HuH-7.5 (cell line): ENCODE measurements around the gene MPG.
A peak's percentile ranks its signal among the peaks of the same experiment; 100 is the strongest.

Source experiments
- DNase-seq: peaks from one replicate; pipeline ENCODE4 v3.0.0; 2011; ENCODE audit warnings: low spot score

Gene MPG

GRCh38 chr16:83781-84615 is 6.0 kb downstream of the MPG start:
- DNase-seq = no peak

GRCh38 chr16:84718-85406 is 6.8 kb downstream of the MPG start:
- no peak for DNase-seq

DNA sequence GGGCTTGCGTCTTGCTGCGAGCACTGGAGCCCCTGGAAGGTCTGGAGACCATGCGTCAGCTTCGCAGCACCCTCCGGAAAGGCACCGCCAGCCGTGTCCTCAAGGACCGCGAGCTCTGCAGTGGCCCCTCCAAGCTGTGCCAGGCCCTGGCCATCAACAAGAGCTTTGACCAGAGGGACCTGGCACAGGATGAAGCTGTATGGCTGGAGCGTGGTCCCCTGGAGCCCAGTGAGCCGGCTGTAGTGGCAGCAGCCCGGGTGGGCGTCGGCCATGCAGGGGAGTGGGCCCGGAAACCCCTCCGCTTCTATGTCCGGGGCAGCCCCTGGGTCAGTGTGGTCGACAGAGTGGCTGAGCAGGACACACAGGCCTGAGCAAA is 7.4 kb downstream of the MPG start:
- DNase-seq = no peak

GRCh38 chr16:85865-86264 is 7.8 kb downstream of the MPG start:
- no peak for DNase-seq

GRCh38 chr16:86483-86952 is 8.5 kb downstream of the MPG start:
- no peak for DNase-seq

GRCh38 chr16:88613-89012 is 10.6 kb downstream of the MPG start:
- DNase-seq = no peak

DNA sequence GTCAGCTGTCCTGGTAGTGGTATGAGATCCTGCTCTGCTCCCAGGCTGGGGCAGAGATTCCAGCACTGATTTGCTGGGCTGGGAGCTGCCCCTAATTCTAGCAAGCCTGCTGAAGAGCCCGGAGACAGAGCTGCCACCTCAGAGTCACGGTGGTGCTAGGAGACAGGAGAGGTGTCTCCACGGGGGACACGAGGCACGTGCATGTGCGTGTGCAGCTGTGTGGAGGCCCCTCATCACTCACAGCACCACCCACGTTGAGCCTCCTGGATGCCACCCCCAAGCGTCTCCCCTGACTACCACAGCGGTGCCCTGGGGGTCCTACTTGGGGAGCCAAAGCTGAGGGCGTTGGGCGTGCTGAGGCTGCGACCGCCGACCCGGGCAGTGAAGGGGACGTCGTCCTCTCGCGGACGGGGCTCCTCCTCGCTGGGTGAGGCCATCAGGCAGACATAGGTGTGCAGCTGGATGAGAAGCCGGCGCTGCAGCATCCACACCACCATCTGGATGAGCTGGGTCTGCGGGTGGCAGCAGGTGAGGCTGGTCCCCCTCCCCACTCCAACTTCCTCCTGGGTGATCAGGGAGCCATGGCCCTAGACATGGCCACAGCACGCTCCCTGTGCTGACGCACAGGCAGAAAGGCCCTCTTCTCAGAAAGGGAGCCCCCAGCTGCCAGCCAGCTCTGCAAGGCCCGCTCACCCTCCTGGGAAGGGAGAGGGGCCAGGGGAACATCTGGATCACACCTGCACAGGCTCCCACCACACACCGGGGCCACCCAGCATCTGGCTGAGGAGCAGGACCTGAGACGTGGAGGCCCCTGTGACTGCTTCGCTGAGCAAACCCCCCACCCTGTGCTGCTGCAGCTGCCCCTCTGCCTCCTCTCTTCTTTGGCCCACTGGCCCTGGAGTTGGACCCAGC is 11.6 kb downstream of the MPG start:
- DNase-seq = no peak

DNA sequence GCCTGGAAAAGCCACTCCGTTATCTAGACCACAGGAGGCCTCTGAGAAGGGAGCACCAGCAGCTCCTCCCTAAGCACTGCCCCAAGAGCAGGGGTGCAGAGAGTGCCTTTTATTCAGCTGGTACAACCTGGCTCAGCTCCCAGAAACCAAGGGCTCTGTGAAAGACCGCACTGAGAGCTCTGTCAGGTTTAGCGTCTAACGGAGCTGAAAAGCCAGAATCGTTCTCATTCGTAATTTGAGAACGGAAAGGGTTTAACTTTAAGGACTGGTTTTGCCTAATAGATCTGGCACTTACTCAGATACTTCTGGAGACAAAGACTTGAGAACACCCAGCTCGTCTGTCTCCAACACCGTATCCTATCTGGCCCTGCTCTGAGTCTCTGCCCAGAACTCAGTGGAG is 13.5 kb downstream of the MPG start:
- no peak for DNase-seq

DNA sequence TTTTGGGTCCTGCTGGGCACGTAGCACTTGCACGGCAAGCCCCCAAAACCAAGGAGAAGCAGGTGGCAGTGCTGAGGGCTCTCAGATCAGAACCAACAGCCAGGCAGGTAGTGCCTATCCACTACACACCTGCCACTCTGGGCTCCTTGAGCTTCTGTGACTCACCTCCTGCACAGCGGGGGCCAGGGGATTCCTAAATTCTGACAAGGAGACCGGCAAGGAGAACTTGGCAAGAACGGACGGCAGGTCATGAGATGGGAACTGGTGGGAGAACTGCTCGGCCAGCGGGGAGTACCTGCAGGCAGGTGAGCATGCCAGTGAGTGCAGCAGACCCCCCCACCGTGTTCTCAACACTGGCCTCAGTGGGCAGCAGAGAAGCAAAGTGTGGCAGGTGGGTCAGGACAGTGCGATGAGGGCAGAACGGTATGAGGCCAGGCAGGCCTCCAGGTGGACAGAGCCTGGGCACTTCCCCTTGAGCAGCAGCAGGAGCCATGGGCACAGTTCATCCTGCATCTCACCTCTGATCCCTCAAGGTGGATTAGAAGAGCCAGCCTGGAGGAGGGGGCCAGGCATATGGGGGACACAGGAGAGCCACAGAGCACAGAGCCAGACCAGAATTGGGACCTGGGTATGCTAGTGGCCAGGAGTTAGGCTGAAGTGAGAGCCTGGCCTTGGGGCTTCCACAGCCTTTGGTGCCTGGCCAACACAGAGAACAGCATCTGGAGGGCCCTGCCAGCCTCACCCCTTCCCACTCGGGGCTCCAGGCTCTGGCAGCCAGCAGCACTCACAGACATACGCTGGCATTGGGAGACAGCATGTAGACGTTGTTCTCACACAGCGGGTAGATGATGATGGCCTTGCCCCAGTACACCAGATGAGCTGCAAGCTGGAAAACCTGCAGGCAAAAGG is 14.7 kb downstream of the MPG start:
- DNase-seq = no peak

GRCh38 chr16:94918-95265 is 16.9 kb downstream of the MPG start:
- DNase-seq = no peak

DNA sequence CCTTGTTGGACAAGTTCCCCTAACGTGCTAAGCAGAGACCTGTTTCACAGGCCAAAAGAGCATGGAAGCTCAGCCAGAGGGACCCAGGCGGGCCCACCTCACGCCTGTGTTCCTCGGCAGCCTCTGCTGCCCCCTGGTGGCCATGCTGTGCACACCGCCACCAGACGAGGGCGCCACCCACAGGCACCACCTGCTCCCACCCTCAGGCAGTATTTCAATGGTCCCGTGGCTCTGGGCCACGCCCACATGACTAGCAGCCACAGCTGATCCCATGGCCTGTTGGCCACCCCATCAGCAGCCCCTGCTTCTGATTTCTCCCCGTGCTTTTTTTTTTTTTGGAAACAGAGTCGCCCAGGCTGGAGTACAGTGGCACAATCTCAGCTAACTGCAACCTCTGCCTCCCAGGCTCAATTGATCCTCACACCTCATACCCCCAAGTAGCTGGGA is 18.9 kb downstream of the MPG start:
- peak; percentile 93 for DNase-seq

GRCh38 chr16:97822-98221 is 19.8 kb downstream of the MPG start:
- DNase-seq = no peak

GRCh38 chr16:100989-101388 is 23.0 kb downstream of the MPG start:
- no peak for DNase-seq

DNA sequence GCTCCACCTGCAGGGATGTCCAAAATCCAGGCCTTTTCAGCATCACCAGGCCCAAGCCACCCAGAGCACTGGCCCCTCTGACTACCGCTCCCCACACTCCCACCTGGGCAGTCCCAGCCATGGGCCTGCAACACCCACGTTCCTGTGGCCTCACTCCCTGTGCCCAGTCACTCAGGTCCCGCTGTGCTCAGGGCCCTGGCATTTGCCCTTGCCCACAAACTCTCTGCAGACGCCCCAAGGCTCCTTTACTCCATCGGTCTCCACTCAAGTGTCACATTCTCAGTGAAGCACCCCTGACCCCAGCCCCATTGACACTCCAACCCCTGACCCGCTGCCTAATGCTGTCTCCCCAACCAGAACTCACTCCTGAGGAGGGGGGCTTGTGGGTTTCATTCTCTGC is 23.6 kb downstream of the MPG start:
- DNase-seq = no peak

DNA sequence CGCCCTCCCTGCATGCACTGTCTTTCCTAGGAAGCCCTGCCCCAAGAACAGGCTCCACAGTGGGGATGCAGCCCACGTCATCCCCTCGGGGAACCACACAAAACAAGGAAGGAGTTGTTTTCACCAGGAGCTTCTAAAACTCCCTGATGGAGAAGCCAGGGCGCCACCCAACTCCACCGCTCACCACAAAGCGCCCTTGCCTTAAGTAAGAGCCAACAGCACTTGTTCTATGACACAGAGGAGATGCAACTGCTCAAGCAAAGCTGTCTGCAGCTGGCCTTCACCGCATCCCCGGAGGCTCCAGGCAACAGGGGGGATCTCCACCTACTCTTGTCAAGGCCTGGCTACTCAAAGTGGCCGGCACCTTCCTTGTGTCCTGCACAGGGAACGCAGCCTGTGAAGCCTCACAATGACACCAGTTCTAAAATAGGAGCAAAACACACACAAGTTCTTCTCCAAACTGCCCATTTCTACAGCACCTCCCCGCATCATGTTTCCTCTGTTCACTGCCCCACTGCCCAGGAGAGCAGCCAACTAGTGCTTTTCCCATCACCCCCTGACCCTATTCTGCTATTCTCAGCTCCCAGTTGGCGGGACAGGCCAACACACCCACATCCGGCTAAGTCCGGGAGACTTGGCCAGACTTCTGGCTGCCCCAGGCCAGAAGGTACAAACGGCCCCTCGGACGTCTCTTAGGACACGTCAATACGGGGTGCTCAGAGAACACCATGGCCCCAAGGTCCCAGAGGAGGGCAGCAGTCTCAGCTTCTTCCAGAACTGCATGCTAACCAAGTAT is 24.2 kb downstream of the MPG start:
- no peak for DNase-seq

DNA sequence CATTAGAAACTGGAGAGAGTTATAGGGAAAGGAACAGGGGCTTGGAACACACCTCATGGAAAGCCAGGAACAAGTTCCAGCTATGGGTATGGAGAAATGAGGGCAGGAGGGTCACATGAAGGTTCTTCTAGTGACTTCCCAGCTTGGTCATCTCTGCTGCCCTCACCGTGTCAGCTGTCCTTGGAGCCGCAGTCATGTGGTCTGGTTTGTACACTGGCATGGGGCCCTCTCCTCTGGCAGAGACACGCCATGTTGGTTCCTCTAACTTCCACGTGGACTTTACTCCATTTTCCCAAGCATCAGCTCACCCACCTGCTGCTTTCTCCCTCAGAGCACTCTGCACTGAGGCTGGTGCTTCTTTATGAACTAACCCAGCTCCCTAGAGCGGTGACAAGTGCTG is 26.3 kb downstream of the MPG start:
- no peak for DNase-seq

- no peak for DNase-seq
These were observed 26.9 kb downstream of the MPG start for GRCh38 chr16:104928-105327.

- no peak for DNase-seq
These were observed 27.5 kb downstream of the MPG start for GRCh38 chr16:105521-105920.

GRCh38 chr16:106623-107324 is 28.7 kb downstream of the MPG start:
- peak; percentile 66 for DNase-seq
